A549 (cell line): ENCODE data around the gene IFIH1.

Experiments used
- BHLHE40 ChIP-seq: IDR thresholded peaks from 2 replicates; pipeline ENCODE4 v1.6.1; 2012; ENCODE audit warnings: low read depth, low read length, inconsistent platforms
- JUNB ChIP-seq: fragments of >200 bp; sonication (Bioruptor Twin); formaldehyde crosslinking; IDR thresholded peaks from 2 replicates; pipeline ENCODE4 v1.6.1; 2016
- PHF8 ChIP-seq: fragments of 200-600 bp; sonication (generic); IDR thresholded peaks from 2 replicates; pipeline ENCODE4 v1.6.1; 2016; ENCODE audit warnings: low read depth, mild to moderate bottlenecking, antibody characterized with exemption, moderate library complexity, borderline replicate concordance
- POLR2A ChIP-seq: IDR thresholded peaks from 2 replicates; pipeline ENCODE4 v1.6.1; 2012; ENCODE audit warnings: mild to moderate bottlenecking, low read length
- SMC3 ChIP-seq: fragments of >200 bp; sonication (Bioruptor Twin); formaldehyde crosslinking; IDR thresholded peaks from 3 replicates; pipeline ENCODE4 v1.6.1; 2018; ENCODE audit warnings: inconsistent platforms
- TF ChIP-seq, protein P1 (sequence below): fragments of >200 bp; sonication (Bioruptor Twin); formaldehyde crosslinking; IDR thresholded peaks from 3 replicates; pipeline ENCODE4 v1.5.1; 2016
- TF ChIP-seq, protein P2 (sequence below): fragments of 250-450 bp; sonication (Bioruptor Pico); IDR thresholded peaks from 2 replicates; pipeline ENCODE4 v1.5.0; 2021; ENCODE audit warnings: mild to moderate bottlenecking, moderate library complexity, borderline replicate concordance

DNA sequence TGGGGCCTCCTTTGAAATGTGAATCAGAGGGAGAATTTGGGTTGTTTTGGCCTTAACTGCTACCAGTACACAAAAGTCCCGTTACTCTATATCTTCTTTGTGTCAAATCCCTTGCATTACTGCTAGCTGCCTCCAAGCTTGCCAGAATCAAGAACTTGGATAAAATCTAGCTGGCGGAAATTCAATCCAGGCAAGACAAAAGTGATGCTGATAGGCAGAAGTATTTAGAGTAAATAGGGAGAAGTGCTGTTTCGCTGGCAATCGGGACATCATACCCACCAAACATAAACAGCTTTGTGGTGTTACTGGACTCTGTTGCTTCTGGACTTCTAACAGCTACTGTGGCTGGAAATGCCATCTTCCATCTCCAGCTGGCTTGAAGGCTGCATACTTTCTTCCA is 2.5 kb downstream of the IFIH1 start:
- TF ChIP-seq POLR2A: no peak
- no peak for TF ChIP-seq PHF8
- TF ChIP-seq, protein P1, sequence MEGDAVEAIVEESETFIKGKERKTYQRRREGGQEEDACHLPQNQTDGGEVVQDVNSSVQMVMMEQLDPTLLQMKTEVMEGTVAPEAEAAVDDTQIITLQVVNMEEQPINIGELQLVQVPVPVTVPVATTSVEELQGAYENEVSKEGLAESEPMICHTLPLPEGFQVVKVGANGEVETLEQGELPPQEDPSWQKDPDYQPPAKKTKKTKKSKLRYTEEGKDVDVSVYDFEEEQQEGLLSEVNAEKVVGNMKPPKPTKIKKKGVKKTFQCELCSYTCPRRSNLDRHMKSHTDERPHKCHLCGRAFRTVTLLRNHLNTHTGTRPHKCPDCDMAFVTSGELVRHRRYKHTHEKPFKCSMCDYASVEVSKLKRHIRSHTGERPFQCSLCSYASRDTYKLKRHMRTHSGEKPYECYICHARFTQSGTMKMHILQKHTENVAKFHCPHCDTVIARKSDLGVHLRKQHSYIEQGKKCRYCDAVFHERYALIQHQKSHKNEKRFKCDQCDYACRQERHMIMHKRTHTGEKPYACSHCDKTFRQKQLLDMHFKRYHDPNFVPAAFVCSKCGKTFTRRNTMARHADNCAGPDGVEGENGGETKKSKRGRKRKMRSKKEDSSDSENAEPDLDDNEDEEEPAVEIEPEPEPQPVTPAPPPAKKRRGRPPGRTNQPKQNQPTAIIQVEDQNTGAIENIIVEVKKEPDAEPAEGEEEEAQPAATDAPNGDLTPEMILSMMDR: no peak
- no peak for TF ChIP-seq SMC3
- no peak for TF ChIP-seq BHLHE40
- no peak for TF ChIP-seq JUNB
- TF ChIP-seq, protein P2, sequence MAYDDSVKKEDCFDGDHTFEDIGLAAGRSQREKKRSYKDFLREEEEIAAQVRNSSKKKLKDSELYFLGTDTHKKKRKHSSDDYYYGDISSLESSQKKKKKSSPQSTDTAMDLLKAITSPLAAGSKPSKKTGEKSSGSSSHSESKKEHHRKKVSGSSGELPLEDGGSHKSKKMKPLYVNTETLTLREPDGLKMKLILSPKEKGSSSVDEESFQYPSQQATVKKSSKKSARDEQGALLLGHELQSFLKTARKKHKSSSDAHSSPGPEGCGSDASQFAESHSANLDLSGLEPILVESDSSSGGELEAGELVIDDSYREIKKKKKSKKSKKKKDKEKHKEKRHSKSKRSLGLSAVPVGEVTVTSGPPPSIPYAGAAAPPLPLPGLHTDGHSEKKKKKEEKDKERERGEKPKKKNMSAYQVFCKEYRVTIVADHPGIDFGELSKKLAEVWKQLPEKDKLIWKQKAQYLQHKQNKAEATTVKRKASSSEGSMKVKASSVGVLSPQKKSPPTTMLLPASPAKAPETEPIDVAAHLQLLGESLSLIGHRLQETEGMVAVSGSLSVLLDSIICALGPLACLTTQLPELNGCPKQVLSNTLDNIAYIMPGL (CRISPR knock-in tag): no peak
